HG03575 (cell line): Measurements from ENCODE around the gene DNASE1L1.
"Not testable (repeated sequence)": the region's sequence is repeated elsewhere in the genome, so short reads cannot be mapped to it uniquely, and the experiment has no call there.

ENCODE experiments used
- ATAC-seq: cut with Tn5 transposase; IDR thresholded peaks from one replicate; pipeline ENCODE4 v1.9.1; 2021; ENCODE audit not compliant: unreplicated experiment, insufficient number of reproducible peaks, low FRiP score; ENCODE audit errors: extremely low read depth

The DNASE1L1 gene

DNA sequence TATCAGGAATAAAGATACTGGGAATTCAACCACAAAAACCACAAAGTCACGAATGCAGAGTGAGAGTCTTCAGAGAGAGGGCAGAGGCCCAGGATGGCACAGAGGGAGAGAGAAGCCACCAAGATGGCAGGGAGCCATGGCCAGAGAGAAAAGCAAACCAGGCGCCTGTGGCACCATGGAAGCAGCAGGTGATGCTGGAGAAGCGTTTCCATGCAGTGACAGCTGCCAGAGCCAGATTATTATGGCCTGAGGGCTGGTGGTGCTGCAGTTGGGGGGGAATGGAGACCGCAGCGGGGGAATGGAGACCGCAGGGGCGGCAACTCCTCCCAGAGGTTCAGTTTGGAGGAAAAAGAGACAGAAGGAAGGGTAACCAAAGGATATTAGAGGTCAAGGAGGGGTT is 8.1 kb upstream of the DNASE1L1 start:
- ATAC-seq = no peak

DNA sequence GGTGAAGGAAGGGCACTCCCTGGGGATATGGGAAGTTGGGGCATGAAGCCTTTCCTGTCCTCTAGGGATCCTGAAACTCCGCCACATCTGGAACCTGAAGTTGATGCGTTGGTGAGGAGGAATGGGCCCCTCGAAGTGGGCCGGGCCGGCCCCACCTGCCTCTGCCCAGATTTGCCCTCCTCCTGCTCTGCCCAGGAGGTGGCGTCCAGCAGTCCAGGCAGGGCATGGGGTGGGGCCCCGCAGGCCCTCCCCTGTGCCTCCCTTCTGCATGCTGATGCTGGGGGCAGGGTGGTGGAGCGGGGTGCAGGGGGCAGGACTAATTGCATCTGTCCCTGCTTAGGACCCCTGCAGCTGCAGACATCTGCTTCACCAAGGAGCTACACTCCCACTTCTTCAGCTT is 4.1 kb upstream of the DNASE1L1 start:
- ATAC-seq = no peak

GRCh38 chrX:154412468-154412867 is 3.4 kb upstream of the DNASE1L1 start:
- ATAC-seq = no peak

DNA sequence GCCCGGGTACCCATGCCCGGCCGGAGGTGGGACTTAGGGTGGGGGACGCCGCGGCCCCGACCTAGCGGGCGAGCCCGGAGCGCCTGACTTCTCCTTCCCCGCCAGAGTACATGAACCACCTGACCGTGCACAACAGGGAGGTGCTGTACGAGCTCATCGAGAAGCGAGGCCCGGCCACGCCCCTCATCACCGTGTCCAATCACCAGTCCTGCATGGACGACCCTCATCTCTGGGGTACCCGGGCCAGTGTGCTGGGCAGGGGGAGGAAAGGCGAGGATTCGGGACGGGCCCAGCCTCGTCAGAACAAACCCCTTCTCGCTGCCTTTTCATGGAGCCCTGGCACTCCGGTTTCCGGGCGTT is 2.9 kb upstream of the DNASE1L1 start:
- ATAC-seq = no peak

DNA sequence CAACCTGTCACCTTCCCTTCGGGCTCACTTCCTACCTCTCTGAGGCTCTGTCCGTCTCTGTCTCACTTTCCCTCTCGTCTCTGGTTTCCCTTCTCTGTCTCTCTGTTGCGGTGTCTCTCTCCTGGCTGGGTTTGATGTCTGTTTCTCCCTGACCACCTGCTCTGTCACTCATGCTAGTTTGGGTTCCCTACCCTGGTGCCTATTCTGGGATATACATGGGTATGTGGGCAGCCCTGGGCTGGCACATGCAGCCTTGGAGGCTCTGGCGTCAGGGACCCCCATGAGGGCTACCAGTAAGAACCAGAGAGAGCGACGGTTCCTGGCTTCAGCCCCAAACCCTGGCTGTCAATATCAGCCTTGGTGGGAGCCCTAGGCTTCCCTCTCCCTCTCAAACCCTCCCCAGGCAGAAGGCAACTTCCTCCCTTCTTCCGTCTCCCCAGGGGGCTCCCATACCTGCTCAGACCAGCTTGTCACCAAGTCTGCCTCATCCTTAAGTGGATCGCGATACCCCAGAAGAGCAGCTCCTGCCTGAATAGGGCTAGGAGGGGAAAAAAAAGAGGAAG is 314 bp downstream of the DNASE1L1 start:
- ATAC-seq = no peak

GRCh38 chrX:154404625-154405192 is 4.3 kb downstream of the DNASE1L1 start:
- ATAC-seq = no peak

GRCh38 chrX:154403858-154404257 is 5.2 kb downstream of the DNASE1L1 start:
- ATAC-seq = no peak

- ATAC-seq = no peak
Observed at GRCh38 chrX:154403192-154403591, 5.9 kb downstream of the DNASE1L1 start.

DNA sequence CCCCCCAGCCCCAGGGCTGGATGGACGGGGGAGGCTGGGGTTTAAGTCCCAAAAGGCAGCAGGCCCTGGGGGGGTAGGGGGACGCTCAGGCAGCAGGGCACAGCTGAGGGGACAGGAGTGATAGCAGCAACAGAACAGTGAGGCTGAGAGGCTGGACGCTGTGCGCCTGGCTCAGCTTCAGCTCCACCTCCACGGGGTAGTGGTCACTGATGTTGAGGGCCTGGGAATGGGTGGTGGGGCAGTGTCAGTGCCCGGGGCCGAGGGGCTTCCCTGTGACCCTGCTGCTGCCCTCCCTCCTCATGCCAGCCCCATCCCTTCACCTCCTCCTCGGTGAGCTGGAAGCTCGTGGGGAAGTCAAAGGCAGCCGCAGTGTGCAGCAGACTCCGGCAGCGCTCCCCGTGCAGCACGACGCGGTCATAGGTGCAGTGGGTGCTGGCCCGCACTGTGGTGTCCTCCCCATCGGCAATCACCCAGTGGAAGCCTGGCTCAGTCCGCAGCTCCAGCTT is 6.4 kb downstream of the DNASE1L1 start:
- no peak for ATAC-seq

- no peak for ATAC-seq
Observed at GRCh38 chrX:154401918-154402621, 7.0 kb downstream of the DNASE1L1 start.

- no peak for ATAC-seq
Observed at GRCh38 chrX:154401045-154401799, 7.8 kb downstream of the DNASE1L1 start.

DNA sequence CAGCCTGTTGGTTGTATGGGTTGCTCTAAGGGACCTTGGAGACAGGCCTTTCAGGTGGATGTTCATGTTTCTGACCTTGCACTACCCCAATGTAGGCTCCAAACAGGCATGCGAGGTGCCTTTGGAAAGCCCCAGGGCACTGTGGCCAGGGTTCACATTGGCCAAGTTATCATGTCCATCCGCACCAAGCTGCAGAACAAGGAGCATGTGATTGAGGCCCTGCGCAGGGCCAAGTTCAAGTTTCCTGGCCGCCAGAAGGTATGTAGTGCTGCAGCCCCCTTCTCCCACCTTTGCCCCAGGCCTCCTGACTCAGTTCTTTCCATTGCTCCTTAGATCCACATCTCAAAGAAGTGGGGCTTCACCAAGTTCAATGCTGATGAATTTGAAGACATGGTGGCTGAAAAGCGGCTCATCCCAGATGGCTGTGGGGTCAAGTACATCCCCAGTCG is 8.7 kb downstream of the DNASE1L1 start:
- not testable (repeated sequence) for ATAC-seq

DNA sequence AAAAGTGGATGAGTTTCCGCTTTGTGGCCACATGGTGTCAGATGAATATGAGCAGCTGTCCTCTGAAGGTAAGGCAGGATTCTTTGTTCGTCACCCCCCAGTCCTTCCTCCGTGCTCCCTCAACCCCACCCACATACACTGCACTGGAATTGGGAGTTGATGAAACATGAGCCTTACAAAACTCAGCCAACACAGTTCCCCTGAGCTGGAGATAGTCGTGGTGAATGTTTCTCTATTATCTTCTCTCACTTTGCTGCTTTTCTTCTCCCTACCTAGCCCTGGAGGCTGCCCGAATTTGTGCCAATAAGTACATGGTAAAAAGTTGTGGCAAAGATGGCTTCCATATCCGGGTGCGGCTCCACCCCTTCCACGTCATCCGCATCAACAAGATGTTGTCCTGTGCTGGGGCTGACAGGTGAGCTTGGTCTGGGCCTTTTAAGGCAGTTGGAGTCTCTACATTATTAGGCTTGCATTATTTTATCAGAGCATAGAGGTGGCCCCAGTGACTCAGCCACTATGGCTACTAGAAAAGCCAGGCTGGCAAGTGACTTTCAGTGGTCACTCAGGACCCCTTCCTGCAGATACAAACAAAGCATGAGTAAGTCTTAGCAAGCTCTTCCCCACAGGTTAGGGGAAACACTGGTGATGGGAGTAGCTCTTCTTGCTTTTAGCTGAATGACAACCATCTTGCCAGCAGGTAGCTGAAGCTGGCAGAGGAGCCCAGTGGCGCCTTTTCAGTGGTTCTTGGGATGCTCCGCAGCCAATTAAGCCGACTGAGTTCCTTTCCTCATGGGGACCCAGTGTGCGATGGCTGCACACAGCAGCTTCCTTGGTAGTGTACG is 9.3 kb downstream of the DNASE1L1 start:
- ATAC-seq = no peak

DNA sequence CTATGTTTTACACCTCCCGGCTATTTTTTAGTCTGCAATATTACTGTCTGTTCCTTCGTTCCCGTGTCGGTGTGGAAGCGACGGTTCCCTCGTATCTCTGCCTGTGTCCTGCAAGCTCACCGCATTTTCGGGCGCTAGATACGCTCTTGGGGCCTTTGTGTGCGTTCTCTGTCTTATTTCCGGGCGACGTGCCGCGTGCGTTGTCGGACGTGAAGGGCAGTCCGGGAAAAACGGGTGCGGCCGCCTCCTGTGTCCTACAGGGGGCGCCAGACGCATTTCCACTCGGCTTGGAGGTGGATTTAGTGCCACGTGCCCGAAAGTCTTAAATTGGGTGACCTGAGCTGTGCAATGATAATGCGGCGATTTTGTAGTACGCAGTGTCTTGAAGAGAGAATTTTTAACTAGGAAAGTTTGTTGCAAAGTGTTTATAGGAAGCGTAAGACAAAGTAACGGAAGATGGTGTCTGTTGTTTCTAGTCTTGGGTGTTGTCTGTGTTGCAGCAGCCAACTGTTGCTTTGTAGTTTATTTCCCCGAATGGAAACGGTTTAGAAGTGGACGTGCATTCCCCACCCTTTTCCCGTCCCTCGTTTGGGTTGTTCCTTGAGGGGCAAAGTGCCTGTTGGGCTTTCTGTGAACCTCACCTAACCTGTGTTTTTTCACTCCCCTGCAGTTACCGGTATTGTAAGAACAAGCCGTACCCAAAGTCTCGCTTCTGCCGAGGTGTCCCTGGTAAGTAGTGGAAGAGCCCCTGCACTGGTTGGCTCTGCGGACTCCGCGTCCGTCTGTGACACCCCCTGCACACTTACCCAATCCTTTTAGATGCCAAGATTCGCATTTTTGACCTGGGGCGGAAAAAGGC is 10.2 kb downstream of the DNASE1L1 start:
- no peak for ATAC-seq

DNA sequence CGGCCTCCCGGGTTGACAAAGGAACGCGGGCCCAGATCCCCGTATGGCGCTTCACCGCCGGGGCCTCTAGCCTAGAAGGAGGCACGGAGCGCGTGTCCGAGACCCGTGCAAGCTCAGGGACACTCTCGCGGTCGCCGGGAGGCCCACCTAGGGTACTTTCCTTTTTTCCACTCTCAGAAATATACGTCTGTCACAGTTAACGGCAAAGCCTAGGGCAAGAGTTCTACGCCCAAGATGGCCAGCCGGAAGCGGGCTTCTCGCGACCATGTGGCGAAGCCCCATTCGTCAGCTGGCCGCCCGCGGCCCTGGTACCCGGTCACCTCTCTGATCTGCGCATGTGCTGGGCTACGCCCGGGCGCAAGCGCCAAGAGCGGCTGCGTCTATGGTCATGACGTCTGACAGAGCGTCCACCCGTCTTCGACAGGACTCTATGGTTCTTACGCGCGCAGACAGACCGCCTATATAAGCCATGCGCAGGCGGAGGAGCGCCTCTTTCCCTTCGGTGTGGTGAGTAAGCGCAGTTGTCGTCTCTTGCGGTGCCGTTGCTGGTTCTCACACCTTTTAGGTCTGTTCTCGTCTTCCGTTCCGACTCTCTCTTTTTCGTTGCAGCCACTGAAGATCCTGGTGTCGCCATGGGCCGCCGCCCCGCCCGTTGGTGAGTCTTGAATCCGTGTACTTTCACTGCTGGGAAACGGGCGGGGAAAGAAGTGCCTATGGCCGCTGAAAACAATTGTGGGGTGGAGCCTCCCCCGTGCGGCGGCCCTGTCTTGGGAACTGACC is 11.0 kb downstream of the DNASE1L1 start, which contains the start of gene RPL10:
TSS of gene RPL10 (plus strand) at position 490 of the 780 bp plus-strand sequence. CDS start at position 633, 143 bp downstream.
- ATAC-seq = no peak

- ATAC-seq = no peak
Observed at GRCh38 chrX:154396973-154397887, 11.8 kb downstream of the DNASE1L1 start.
